ENCODE results near the gene AGXT.

AGXT gene

DNA sequence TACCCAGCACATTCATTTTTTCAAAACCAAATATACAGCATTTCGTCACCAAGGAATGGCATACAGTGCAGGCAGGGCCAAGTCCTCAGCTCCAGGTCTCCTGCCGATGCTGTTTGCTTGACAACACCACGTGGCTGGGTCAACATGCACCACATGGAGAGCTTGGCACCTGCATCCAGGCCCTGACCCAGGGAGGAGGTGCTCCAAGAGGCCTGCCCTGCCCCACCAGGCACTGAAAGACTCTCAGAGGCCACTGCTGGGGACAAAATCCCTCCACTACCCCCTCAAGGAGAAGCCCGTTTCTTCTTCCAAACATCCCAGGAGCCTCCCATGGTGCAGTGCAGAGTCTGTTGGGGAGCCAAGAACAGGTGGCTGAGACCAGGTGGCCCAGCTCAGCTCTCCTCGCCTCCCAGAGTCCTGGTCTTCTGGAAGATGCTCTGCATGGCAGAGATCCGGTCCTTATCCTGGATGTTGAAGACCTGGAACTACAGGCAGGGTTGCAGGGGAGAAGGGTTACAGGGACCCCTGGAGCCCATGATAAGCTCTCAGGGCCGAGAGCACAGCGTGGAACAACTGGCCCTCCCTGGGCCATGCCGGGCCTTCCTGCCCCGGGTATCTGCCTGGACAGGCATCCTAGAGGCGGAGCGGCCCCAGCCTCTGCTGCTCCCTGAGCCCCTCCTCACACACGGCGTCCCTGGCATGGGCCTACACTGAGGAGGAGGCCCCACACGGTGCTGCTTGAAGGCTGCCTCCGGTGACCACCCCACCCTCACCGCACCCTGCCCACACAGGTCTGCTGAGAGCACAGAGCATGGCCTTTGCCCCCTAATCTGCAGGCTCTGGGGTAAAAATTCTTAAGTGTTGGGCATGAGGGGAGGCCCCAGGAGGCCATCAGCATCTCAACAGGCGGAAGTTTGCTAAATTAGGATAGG is 18.3 kb downstream of the AGXT start:
- no peak for DNase-seq (ENCODE audit: low spot score)

DNA sequence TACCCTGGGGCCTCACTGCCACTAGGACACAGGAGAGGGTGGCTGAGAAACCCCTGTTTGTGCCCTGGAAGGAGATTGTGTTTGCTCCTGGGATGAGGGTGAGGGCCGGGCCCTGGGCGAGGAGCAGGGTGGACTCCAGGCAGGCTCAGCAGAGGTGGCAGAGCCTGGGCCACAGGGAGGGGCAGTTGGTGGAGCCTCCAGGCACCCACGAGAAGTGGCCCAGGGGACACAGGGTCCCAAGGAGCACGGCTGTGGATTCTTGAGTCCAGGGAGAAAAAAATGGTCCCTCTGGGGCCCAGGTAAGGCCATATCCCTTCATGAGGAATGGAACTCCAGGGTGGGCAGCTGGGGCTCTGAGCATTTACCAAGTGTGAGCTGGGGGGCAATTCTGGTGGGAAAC is 19.0 kb downstream of the AGXT start:
- DNase-seq (ENCODE audit: low spot score) = no peak

DNA sequence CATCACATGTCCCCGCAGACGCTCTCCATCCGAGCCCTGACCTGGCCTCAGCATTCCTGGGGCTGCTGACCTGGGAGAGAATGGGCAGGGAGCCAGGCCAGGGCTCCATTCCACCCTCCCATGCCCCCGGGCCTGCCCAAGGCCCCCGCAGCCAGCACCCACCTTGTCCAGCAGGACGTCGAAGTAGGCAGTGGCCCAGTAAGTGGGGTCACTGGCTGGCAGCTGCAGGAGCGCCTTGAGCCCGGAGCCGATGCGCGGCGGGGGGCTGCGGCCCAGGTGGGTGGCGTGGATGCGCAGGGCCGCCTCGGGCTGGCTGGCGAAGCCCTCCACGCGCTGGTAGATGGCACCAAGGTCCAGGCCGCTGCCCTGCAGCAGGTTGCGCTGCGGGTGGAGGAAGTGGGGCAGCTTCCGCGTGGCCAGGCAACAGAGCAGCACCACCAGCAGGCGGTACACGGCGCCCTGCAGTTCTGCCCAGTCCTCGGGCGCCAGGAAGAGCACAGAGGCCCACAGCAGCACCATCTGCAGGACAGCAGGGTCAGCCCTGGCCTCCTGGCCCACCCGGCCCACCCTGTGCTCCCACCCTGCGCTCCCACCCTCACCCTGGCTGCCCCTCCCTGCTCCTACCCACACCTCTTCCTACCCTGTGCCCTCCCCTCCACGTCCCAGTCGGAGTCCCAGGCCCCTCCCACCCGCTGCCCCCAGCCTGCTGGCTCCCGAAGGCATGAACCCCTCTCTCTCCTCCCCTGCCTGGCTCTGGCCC is 19.7 kb downstream of the AGXT start:
- no peak for DNase-seq (ENCODE audit: low spot score)

GRCh38 chr2:240888890-240889573 is 20.4 kb downstream of the AGXT start:
- DNase-seq (ENCODE audit: low spot score) = no peak

DNA sequence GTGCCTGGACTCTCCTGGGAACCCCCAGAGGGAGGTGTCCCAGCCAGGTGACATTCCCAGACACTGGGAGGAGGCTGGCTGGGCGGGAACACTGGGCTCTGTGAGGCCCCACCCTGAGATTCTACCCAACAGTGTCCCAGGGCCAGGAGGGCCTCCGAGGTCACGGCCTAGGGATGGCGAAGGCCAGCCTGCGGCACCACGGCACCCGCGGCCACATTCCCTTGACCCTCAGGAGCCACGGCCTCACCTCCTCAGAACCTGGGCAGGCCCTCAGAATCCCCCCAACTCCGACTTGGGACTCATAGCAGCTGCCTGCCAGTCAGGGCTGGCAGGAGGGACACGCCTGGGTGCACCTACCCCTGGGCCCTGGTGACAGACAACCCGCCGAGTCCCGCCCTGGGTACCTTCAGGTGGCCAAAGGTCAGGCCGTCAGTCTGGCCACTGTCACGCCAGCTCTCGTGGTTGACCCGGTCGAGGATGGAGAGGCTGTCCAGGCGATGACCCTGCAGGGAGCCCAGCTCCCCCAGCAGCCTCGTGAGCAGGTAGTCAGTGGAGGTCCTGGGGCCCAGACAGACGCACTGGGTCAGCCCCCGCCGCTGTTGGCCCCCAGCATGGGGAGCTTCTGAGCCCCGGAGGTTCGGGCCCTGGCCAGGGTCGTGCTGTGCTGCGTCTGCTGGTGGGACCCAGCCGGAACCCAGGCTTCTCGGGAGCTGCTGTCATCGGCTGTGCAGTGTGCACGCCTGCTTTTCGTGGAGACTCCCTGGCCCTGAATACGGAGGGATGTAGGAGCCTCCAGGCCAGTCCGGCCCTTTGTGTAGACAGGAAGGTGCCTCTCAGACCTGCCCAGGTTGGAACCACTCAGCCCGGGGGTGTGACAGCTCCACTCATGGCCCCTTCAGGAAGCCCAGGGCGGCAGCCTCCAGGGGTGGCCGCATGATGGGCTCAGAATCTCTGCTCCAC is 21.3 kb downstream of the AGXT start:
- DNase-seq (ENCODE audit: low spot score) = no peak

- no peak for DNase-seq (ENCODE audit: low spot score)
Measured at GRCh38 chr2:240890691-240891090, 22.1 kb downstream of the AGXT start.

DNA sequence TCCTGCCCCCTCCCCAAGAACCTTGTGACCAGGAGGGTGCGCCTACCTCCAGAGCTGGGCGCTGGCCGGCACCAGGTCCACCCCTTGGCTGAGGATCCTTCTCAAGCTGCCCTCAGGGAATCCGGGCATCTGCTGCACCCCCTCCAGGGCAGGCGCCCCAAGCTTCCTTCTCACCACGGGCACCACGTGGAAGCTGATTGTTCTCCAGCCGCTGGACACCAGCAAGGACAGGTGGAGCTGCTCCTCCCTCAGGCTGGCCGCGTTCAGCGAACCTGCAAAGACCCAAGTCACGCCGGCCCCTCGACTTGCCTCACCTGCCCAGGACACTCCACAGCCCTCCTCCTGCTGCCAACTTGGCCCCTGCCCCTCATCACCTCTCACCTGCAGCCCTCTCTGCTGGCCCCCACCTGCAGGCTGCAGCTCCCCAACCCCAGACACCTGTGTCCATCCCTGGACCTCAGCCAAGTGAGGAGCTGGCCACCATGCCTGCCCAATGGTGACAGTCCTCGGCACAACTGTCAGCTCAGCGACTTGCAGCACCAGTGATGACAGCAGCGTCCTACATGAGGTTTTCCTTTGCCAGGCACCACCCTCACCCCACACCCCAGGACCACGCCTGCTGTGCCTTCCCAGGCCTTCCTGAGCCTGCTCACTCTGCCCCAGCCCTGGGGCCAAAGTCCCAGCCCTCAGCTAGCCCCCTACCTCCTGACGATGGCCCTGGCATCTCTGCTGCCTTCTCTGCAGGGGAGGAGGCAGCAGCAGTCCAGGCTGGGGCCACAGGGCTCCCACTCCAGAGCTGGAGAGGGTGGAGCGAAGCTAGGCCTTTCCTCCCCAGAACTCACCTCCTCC is 23.1 kb downstream of the AGXT start:
- no peak for DNase-seq (ENCODE audit: low spot score)

DNA sequence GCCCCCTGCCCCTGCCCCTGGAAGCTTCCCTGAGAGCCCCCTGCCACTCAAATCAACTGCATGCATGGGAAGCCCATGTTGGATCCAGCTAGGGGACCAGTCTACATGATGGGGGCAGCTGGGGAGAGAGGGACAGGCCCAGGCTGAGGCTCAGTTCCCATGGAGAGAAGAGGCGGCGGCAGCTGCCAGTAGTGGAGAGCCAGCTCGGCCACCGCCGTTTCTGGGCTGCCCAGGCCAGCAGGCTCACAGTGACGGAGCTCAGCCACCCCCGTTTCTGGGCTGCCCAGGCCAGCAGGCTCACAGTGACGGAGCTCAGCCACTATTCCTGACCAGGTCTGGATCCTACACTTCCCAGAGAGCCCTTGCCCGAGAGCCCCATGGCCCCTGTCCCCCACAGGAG is 23.7 kb downstream of the AGXT start:
- DNase-seq (ENCODE audit: low spot score) = no peak

GRCh38 chr2:240892925-240893324 is 24.3 kb downstream of the AGXT start:
- DNase-seq (ENCODE audit: low spot score) = no peak

- no peak for DNase-seq (ENCODE audit: low spot score)
Measured at GRCh38 chr2:240893363-240893844, 24.8 kb downstream of the AGXT start.

DNA sequence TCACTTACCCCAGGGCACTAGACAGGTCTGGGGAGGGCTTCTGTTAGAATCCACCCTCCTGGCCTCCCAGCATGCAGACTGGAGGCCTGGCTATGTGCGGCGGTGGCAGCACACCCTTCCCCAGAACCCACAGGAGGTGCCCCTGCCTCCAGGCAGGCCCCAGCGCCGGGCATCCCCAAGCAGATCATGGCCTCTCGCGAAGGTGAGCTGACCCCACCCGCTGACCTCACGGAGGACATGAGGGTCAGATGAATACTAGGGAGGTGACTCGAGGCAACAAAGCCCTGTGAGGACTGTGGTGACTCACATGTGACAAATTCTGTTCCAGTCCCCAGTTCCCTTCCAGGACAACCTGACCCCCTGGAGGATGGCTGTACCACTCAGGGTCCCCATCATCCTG is 25.4 kb downstream of the AGXT start:
- no peak for DNase-seq (ENCODE audit: low spot score)

GRCh38 chr2:240894836-240895558 is 26.4 kb downstream of the AGXT start:
- no peak for DNase-seq (ENCODE audit: low spot score)

DNA sequence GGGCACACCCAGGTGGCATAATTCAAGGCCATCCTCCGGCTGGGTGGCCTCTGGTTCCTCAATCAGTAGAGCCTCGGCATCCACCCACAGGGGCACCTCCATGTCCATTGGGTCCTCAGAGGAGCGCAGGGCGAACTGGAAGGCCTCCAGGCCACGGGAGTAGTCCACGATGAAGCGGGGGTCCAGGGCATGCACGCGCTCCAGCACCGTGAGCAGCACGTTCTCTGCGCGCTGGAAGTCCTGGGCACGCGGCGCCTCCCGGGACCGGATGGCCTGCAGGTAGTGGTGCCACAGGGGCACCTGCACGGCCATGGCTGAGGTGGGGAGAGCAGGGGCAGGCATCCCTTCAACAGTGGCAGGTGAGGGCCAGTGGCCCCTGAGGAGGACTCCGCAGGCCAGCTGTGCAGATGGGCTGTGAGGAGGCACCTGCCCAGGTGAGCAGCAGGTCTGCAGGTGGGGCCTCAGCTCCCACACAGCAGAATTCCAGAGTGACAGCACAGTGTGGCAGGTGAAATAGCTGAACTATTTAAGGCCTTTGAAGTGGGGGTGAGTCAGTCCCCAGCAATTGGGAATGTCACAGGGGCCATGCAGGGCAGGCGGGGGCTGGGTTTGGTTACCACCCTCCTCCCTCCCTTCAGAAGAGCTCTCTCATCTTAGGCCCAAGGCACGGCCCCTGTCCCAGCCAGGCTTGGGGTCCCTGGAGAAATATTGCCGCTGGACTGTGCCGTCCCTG is 27.2 kb downstream of the AGXT start, which contains the start of gene MAB21L4:
Gene MAB21L4, minus strand, starts transcription at position 501 of the 733 bp plus-strand sequence. Its CDS starts 159 bp downstream, at position 342.
- no peak for DNase-seq (ENCODE audit: low spot score)

DNA sequence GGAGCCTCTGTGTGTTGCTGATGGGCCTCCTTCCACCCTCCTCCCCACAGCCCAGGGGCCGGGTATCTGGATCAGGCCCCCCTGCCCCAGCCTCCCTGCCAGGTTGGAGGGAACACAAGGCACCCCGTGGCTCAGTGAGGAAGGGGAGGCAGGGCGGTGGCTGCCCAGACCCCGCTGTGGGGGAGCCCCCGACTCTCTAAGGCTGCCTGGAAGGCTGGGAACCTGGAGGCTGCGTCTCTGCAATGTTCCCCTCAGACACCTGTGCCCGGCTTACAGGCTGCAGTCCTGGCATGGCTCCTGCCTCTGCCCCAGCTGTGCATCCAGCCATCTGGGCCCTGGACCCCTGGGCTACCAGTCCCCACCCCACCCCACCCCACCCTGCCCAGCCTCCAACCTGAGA is 27.8 kb downstream of the AGXT start:
- DNase-seq (ENCODE audit: low spot score) = no peak

- no peak for DNase-seq (ENCODE audit: low spot score)
Measured at GRCh38 chr2:240896871-240897692, 28.5 kb downstream of the AGXT start.

GRCh38 chr2:240898108-240898730 is 29.6 kb downstream of the AGXT start:
- no peak for DNase-seq (ENCODE audit: low spot score)

GRCh38 chr2:240898731-240899467 is 30.3 kb downstream of the AGXT start:
- DNase-seq (ENCODE audit: low spot score) = no peak
